BJ (cell line): ENCODE measurements around the gene TMC3. TPM values are rescaled to one million over a fixed set of nuclear protein-coding genes. Genes with fewer than 3 reads are reported as not detected.

Experiments used
- CTCF ChIA-PET: fragments of 350-600 bp; formaldehyde crosslinking; extraction: SDS; loops from one replicate; lab custom pipeline; 2021; ENCODE audit warnings: antibody characterized with exemption, inconsistent platforms; lab: Yijun Ruan, JAX
- POLR2A ChIA-PET: fragments of 300-600 bp; sonication (Branson Sonifier 250); formaldehyde crosslinking; extraction: SDS; loops from one replicate; lab custom pipeline; 2021; ENCODE audit warnings: antibody characterized with exemption; lab: Charles Lee
- DNase-seq: peaks from one replicate; pipeline ENCODE4 v3.0.0-alpha.2; 2011; ENCODE audit warnings: low read depth
- H3K27me3 ChIP-seq: 2 replicates; pipeline ENCODE4 v1.6.0; 2011; ENCODE audit warnings: low read length; ENCODE audit not compliant: control insufficient read depth, insufficient read depth
- H3K36me3 ChIP-seq: 2 replicates; pipeline ENCODE4 v1.5.1; 2011; ENCODE audit warnings: low read length; ENCODE audit not compliant: control insufficient read depth, insufficient read depth
- H3K4me3 ChIP-seq: 2 replicates; pipeline ENCODE4 v1.5.1; 2011; ENCODE audit warnings: low read depth, mild to moderate bottlenecking, control low read depth, low read length
- CTCF ChIP-seq: IDR thresholded peaks from 2 replicates; pipeline ENCODE4 v1.5.1; 2011; ENCODE audit warnings: low read depth, mild to moderate bottlenecking, control low read depth, inconsistent platforms, low read length, moderate library complexity; ENCODE audit not compliant: insufficient read depth
- polyA plus RNA-seq: library from polyadenylated mRNA; depleted of rRNA; stranded (reverse); fragments of >200 nt; gene quantifications from 2 replicates; pipeline ENCODE4 v1.2.3, GENCODE V29; 2011

Gene TMC3
- polyA plus RNA-seq, 1 experiment: not detected

GRCh38 chr15:81321667-81322066, 52.3 kb downstream of the TMC3 start:
- no peak overlapping the region for H3K4me3 ChIP-seq
- POLR2A ChIA-PET: no interaction called here

GRCh38 chr15:81317642-81318017, 56.4 kb downstream of the TMC3 start:
- no peak for DNase-seq
- Histone ChIP-seq H3K36me3 (peaks cover 7% of the 10 kb centered on the region), H3K4me3 (no peak overlapping the region), H3K27me3 (no peaks in the 10 kb centered on the region)
- ChIA-PET CTCF (no interaction called here), POLR2A (no interaction called here)
- no peak for TF ChIP-seq CTCF

More at GRCh38 chr15:81321667-81322066, 52.3 kb downstream of the TMC3 start:
- Histone ChIP-seq H3K27me3 (no peaks in the 10 kb centered on the region), H3K36me3 (peaks cover 7% of the 10 kb centered on the region)
- DNase-seq: no peak
- TF ChIP-seq CTCF: no peak
- CTCF ChIA-PET: interaction anchor here (0.6 kb wide), 1 partner anchor 80 kb away, joined by 3 read pairs; no protein-coding TSS in a partner anchor

GRCh38 chr15:81316267-81316666, 57.7 kb downstream of the TMC3 start:
- ChIA-PET CTCF (interaction anchor here (0.7 kb wide), 1 partner anchor 42 kb away, joined by 3 read pairs; no protein-coding TSS in a partner anchor), POLR2A (no interaction called here)
- no peak for DNase-seq
- TF ChIP-seq CTCF: no peak
- peaks cover 5% of the 10 kb centered on the region for H3K36me3 ChIP-seq
- H3K27me3 ChIP-seq: no peaks in the 10 kb centered on the region
- H3K4me3 ChIP-seq: no peak overlapping the region

- no peak for DNase-seq
- no peak overlapping the region for H3K4me3 ChIP-seq
- ChIA-PET CTCF (no interaction called here), POLR2A (no interaction called here)
- peaks cover 5% of the 10 kb centered on the region for H3K36me3 ChIP-seq
- H3K27me3 ChIP-seq: no peaks in the 10 kb centered on the region
- TF ChIP-seq CTCF: no peak
These were observed 58.4 kb downstream of the TMC3 start for GRCh38 chr15:81315452-81316175.

GRCh38 chr15:81314378-81314777, 59.6 kb downstream of the TMC3 start:
- Histone ChIP-seq H3K4me3 (no peak overlapping the region), H3K27me3 (no peaks in the 10 kb centered on the region), H3K36me3 (peaks cover 3% of the 10 kb centered on the region)
- ChIA-PET POLR2A (no interaction called here), CTCF (interaction anchor here (1.2 kb wide), 2 partner anchors 14 to 39 kb away, joined by 4 read pairs; no protein-coding TSS in a partner anchor)
- no peak for TF ChIP-seq CTCF
- DNase-seq: no peak
